SK-N-MC (cell line): Measurements from ENCODE around the gene ULK4.

Source experiments
- EZH2 ChIP-seq: fragments of 200-600 bp; sonication (generic); IDR thresholded peaks from one replicate; pipeline ENCODE4 v1.6.1; 2017; ENCODE audit warnings: antibody characterized with exemption
- FOXP2 ChIP-seq: optimal IDR thresholded peaks from 2 replicates; pipeline ENCODE3; 2011; ENCODE audit warnings: mild to moderate bottlenecking, moderate library complexity; ENCODE audit not compliant: insufficient read depth; ENCODE audit errors: extremely low read length, control extremely low read depth
- POLR2AphosphoS5 ChIP-seq: IDR thresholded peaks from 2 replicates; pipeline ENCODE4 v1.6.1; 2012; ENCODE audit warnings: mild to moderate bottlenecking, low read depth, low read length, borderline replicate concordance

DNA sequence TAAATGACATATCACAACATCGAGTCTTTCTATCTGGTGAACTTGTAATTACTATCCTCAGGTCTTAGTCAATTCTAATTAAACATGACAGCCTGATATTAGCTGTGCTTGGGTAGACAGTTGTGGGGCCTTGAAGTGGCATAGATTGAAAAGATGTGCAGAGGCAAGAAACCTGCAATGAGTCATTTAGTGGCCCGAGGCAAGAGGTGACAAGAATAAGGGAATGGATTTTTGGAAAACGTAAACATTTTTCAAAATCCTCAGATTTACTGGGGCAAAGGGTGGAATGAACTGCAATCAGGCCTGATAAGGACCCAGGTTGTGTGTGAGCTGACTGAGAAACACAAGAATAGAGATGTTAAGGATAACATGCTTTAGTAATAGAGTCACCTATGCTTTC is 29.5 kb upstream of the ULK4 start:
- TF ChIP-seq EZH2 (no peak), POLR2AphosphoS5 (no peak), FOXP2 (no peak)
